NCI-H2029 treated with DMSO at 0.1 percent for 48 hours (cell line): ENCODE measurements around the gene ACSL1.
A peak's percentile ranks its signal among the peaks of the same experiment; 100 is the strongest.

Experiments used
- DNase-seq: peaks from one replicate; lab custom pipeline; 2025; lab: John Stamatoyannopoulos, UW

ACSL1 gene

GRCh38 chr4:184812199-184812542, 13.6 kb downstream of the ACSL1 start:
- no peak for DNase-seq

GRCh38 chr4:184811526-184812198, 14.1 kb downstream of the ACSL1 start:
- DNase-seq: no peak

GRCh38 chr4:184810720-184811119, 15.0 kb downstream of the ACSL1 start:
- peak; percentile 17 for DNase-seq

GRCh38 chr4:184808713-184809050, 17.1 kb downstream of the ACSL1 start:
- no peak for DNase-seq

GRCh38 chr4:184807797-184808712, 17.7 kb downstream of the ACSL1 start:
- peak; percentile 51 for DNase-seq

- peak; percentile 54 for DNase-seq
Measured at GRCh38 chr4:184807256-184807655, 18.5 kb downstream of the ACSL1 start.

GRCh38 chr4:184806711-184807110, 19.1 kb downstream of the ACSL1 start:
- DNase-seq: no peak

GRCh38 chr4:184806229-184806550, 19.6 kb downstream of the ACSL1 start:
- no peak for DNase-seq

- DNase-seq: peak; percentile 58
Measured at GRCh38 chr4:184805462-184806228, 20.1 kb downstream of the ACSL1 start.

- DNase-seq: no peak
Measured at GRCh38 chr4:184804621-184805020, 21.1 kb downstream of the ACSL1 start.

GRCh38 chr4:184803874-184804273, 21.9 kb downstream of the ACSL1 start:
- DNase-seq: no peak

- DNase-seq: no peak
Measured at GRCh38 chr4:184803133-184803532, 22.6 kb downstream of the ACSL1 start.

GRCh38 chr4:184802697-184803015, 23.1 kb downstream of the ACSL1 start:
- no peak for DNase-seq

- no peak for DNase-seq
Measured at GRCh38 chr4:184801781-184802696, 23.7 kb downstream of the ACSL1 start.

GRCh38 chr4:184798504-184798903, 27.3 kb downstream of the ACSL1 start:
- no peak for DNase-seq

GRCh38 chr4:184796906-184797305, 28.9 kb downstream of the ACSL1 start:
- DNase-seq: no peak

GRCh38 chr4:184795214-184795844, 30.4 kb downstream of the ACSL1 start:
- no peak for DNase-seq

- DNase-seq: no peak
Measured at GRCh38 chr4:184794470-184794869, 31.3 kb downstream of the ACSL1 start.

- no peak for DNase-seq
Measured at GRCh38 chr4:184793735-184794355, 31.9 kb downstream of the ACSL1 start.

GRCh38 chr4:184792950-184793555, 32.7 kb downstream of the ACSL1 start:
- no peak for DNase-seq

- no peak for DNase-seq
Measured at GRCh38 chr4:184792334-184792733, 33.4 kb downstream of the ACSL1 start.
